HepG2 (cell line): ENCODE measurements around the gene COPS7A. TPM values are rescaled to one million over a fixed set of nuclear protein-coding genes. Genes with fewer than 3 reads are reported as not detected.

Experiments used
- ATAC-seq: fragments of 200-7000 bp; cut with Tn5 transposase; 3 replicates; pipeline ENCODE4 v1.9.1; 2020; ENCODE audit warnings: mild to moderate bottlenecking, moderate library complexity
- BruUV-seq: library from RNA; stranded (reverse); fragments of 400-500 nt; replicated peaks from 2 replicates; lab custom pipeline; 2021; lab: Mats Ljungman, UMichigan
- CTCF ChIA-PET: fragments of 300-600 bp; formaldehyde crosslinking; extraction: SDS; loops from one replicate; lab custom pipeline; 2021; ENCODE audit warnings: low total read pairs, inconsistent platforms, low intra/inter-chr PET ratio; lab: Yijun Ruan, JAX
- POLR2A ChIA-PET: fragments of 350-600 bp; sonication (Branson Sonifier 250); formaldehyde crosslinking; loops from one replicate; lab custom pipeline; 2020; ENCODE audit warnings: antibody characterized with exemption, inconsistent platforms; lab: Yijun Ruan, JAX
- DNase-seq: peaks from one replicate; pipeline ENCODE4 v3.0.0-alpha.2; 2015; ENCODE audit warnings: low spot score
- FAIRE-seq: peaks from 3 replicates; lab custom pipeline; 2011; peaks lifted over from hg19 to GRCh38; lab: Jason Lieb, UNC
- H2AFZ ChIP-seq: one replicate; pipeline ENCODE4 v1.6.1; 2011; ENCODE audit warnings: low read length, inconsistent platforms
- H3K27ac ChIP-seq: fragments of 300-600 bp; 3 replicates; pipeline ENCODE4 v1.8.0; 2011; ENCODE audit warnings: mixed run types, mild to moderate bottlenecking, mixed read lengths, low read length, inconsistent platforms; ENCODE audit not compliant: insufficient read depth; ENCODE audit errors: extremely low read length
- H3K27me3 ChIP-seq, 2 experiments: fragments of 200-600 bp in 1 of 2; 2 replicates in 1 of 2; 3 replicates in 1 of 2; pipeline versions ENCODE4 v1.6.0 to v1.8.0; 2011; ENCODE audit warnings: low read length in 2 of 2, mild to moderate bottlenecking in 2 of 2, moderate library complexity in 2 of 2, inconsistent platforms in 1 of 2; ENCODE audit not compliant: insufficient read depth in 2 of 2, control insufficient read depth in 1 of 2
- H3K36me3 ChIP-seq, 2 experiments: fragments of 200-600 bp in 1 of 2; replicated peaks in 1 of 2; 2 replicates in 1 of 2; 3 replicates in 1 of 2; pipeline versions ENCODE4 v1.5.1 to v1.8.0; 2011; ENCODE audit warnings: low read length in 2 of 2, inconsistent platforms in 1 of 2; ENCODE audit not compliant: insufficient read depth in 2 of 2, control insufficient read depth in 1 of 2
- H3K4me1 ChIP-seq: 2 replicates; pipeline ENCODE4 v1.5.1; 2012; ENCODE audit warnings: low read length, inconsistent platforms; ENCODE audit not compliant: insufficient read depth
- H3K4me2 ChIP-seq: 2 replicates; pipeline ENCODE4 v1.6.0; 2011; ENCODE audit warnings: low read depth, low read length, inconsistent platforms
- H3K4me3 ChIP-seq, 3 experiments: fragments of 200-600 bp in 1 of 3; sonication (generic), shearing (Covaris generic) in 1 of 3; replicated peaks in 1 of 3; 2 replicates each; pipeline ENCODE4 v1.5.1; 2011 to 2016; ENCODE audit warnings: low read length in 3 of 3, inconsistent platforms in 2 of 3, low read depth in 2 of 3, mild to moderate bottlenecking in 2 of 3, control low read depth in 1 of 3, mixed read lengths in 1 of 3; ENCODE audit not compliant: insufficient read depth in 1 of 3
- H3K79me2 ChIP-seq: one replicate; pipeline ENCODE4 v1.6.1; 2011; ENCODE audit warnings: low read length, inconsistent platforms; ENCODE audit not compliant: insufficient read depth
- H3K9ac ChIP-seq: 2 replicates; pipeline ENCODE4 v1.6.0; 2011; ENCODE audit warnings: mild to moderate bottlenecking, low read depth, low read length, inconsistent platforms; ENCODE audit not compliant: insufficient read depth
- H3K9me3 ChIP-seq: 2 replicates; pipeline ENCODE4 v1.5.1; 2012; ENCODE audit warnings: mild to moderate bottlenecking, low read length
- H4K20me1 ChIP-seq: 2 replicates; pipeline ENCODE4 v1.6.0; 2011; ENCODE audit warnings: inconsistent platforms, mild to moderate bottlenecking, low read length, moderate library complexity; ENCODE audit not compliant: insufficient read depth
- CTCF ChIP-seq: sonication (generic); formaldehyde crosslinking; IDR thresholded peaks from 2 replicates; pipeline ENCODE4 v1.5.0; 2020; ENCODE audit warnings: mild to moderate bottlenecking, missing genetic modification reagents, moderate library complexity
- KDM5B ChIP-seq: sonication (generic); formaldehyde crosslinking; IDR thresholded peaks from 2 replicates; pipeline ENCODE4 v1.4.0; 2020; ENCODE audit warnings: missing genetic modification reagents, mild to moderate bottlenecking, borderline replicate concordance
- MAF1 ChIP-seq: sonication (generic); formaldehyde crosslinking; IDR thresholded peaks from 2 replicates; pipeline ENCODE4 v1.5.0; 2020; ENCODE audit warnings: missing genetic modification reagents, borderline replicate concordance
- NONO ChIP-seq, 2 experiments: fragments of 450-650 bp in 1 of 2; sonication (generic) in 1 of 2; formaldehyde crosslinking in 1 of 2; IDR thresholded peaks in 1 of 2; conservative IDR thresholded peaks in 1 of 2; 2 replicates each; pipeline versions ENCODE4 v1.6.1 to v1.8.0; 2017 to 2022; ENCODE audit warnings: mild to moderate bottlenecking in 1 of 2, missing genetic modification reagents in 1 of 2, moderate library complexity in 1 of 2
- PHF8 ChIP-seq: sonication (generic); formaldehyde crosslinking; IDR thresholded peaks from 2 replicates; pipeline ENCODE4 v1.5.0; 2020; ENCODE audit warnings: missing genetic modification reagents
- RFX1 ChIP-seq: fragments of 450-650 bp; IDR thresholded peaks from 2 replicates; pipeline ENCODE4 v1.6.1; 2017
- ZKSCAN5 ChIP-seq: sonication (generic); formaldehyde crosslinking; IDR thresholded peaks from 2 replicates; pipeline ENCODE4 v1.5.1; 2020; ENCODE audit warnings: mild to moderate bottlenecking, missing genetic modification reagents
- ZNF224 ChIP-seq: sonication (generic); formaldehyde crosslinking; IDR thresholded peaks from 2 replicates; pipeline ENCODE4 v1.5.0; 2020; ENCODE audit warnings: mild to moderate bottlenecking, missing genetic modification reagents
- ZNF367 ChIP-seq: sonication (generic); formaldehyde crosslinking; IDR thresholded peaks from 2 replicates; pipeline ENCODE4 v1.4.0; 2020; ENCODE audit warnings: missing genetic modification reagents, borderline replicate concordance
- ZNF451 ChIP-seq: sonication (generic); formaldehyde crosslinking; IDR thresholded peaks from 2 replicates; pipeline ENCODE4 v1.5.0; 2020; ENCODE audit warnings: mild to moderate bottlenecking, missing genetic modification reagents
- ZNF501 ChIP-seq: sonication (generic); formaldehyde crosslinking; IDR thresholded peaks from 2 replicates; pipeline ENCODE4 v1.5.1; 2020; ENCODE audit warnings: mild to moderate bottlenecking, moderate library complexity, missing genetic modification reagents
- ZNF597 ChIP-seq: sonication (generic); formaldehyde crosslinking; IDR thresholded peaks from 2 replicates; pipeline ENCODE4 v1.5.0; 2020; ENCODE audit warnings: missing genetic modification reagents
- ZNF800 ChIP-seq: sonication (generic); formaldehyde crosslinking; IDR thresholded peaks from 2 replicates; pipeline ENCODE4 v1.4.0; 2020; ENCODE audit warnings: missing genetic modification reagents
- WGBS: methylation state at CpG from one replicate; pipeline ENCODE4 v1.1.6; 2017; ENCODE audit warnings: low lambda C conversion rate; 5-methylcytosine and 5-hydroxymethylcytosine counted together
- in situ Hi-C: cut with HindIII; loops from 2 replicates; pipeline ENCODE4 v1.10.0; 2017; ENCODE audit warnings: low pct_unique_long_range_greater_than_20kb; ENCODE audit not compliant: extremely low pct_ligation_motif_present
- intact Hi-C: fragments of 100-400 bp; cut with micrococcal nuclease; formaldehyde crosslinking; loops from one replicate; pipeline ENCODE4 v1.10.0; 2022; ENCODE audit not compliant: unreplicated experiment
- polyA plus RNA-seq, 8 experiments: library from polyadenylated mRNA; depleted of rRNA in 3 of 8; stranded (reverse) in 7 of 8; unstranded in 1 of 8; fragments of >200 nt; fragmentation: Illumina TruSeq in 4 of 8; extraction: Trizol in 4 of 8; gene quantifications; 2 replicates each; pipeline versions ENCODE4 v1.2.1 to v1.2.3, GENCODE V29; 2011 to 2016; ENCODE audit warnings: low read depth in 4 of 8, missing spikeins in 1 of 8, mixed read lengths in 1 of 8; ENCODE audit not compliant: insufficient read depth in 1 of 8
- total RNA-seq, 5 experiments: library from RNA; depleted of rRNA; stranded (reverse); fragments of >200 nt; fragmentation: Illumina TruSeq; extraction: Trizol; gene quantifications; 2 replicates each; pipeline ENCODE4 v1.2.3, GENCODE V29; 2016; ENCODE audit warnings: low read depth in 1 of 5
- TF ChIP-seq, protein P1 (sequence below): sonication (generic); formaldehyde crosslinking; IDR thresholded peaks from 2 replicates; pipeline ENCODE4 v1.4.0; 2020; ENCODE audit warnings: mild to moderate bottlenecking, missing genetic modification reagents
- TF ChIP-seq, protein P2 (sequence below): IDR thresholded peaks from 2 replicates; pipeline ENCODE4 v1.6.1; 2012; ENCODE audit warnings: inconsistent platforms

Gene COPS7A
- total and polyA plus RNA-seq, 2 of the 13 experiments (the other 11 are each of a cell fraction or from before 2014, with no cell fraction given), result 40.0 to 73.6 TPM

GRCh38 chr12:6752921-6753771 is 29.3 kb downstream of the COPS7A start, which contains the start of gene MLF2:
TSS of gene MLF2 (minus strand) at chr12:6753141. CDS start at chr12:6752334, 807 bp downstream.
- DNase-seq (peak; percentile 96), FAIRE-seq (peak; percentile 96), ATAC-seq (peak; percentile 95)
- H3K79me2 ChIP-seq, result peaks cover 21% of the 10 kb centered on the region
- H3K27me3 ChIP-seq, result no peaks in the 10 kb centered on the region
- ChIA-PET CTCF (interaction anchor here (1.1 to 4.4 kb wide), 5 partner anchors 14 to 83 kb away, joined by 3 to 54 read pairs (median 13); partner anchors contain the start of gene PTMS), POLR2A (interaction anchor here (1.0 to 3.8 kb wide), 31 partner anchors 9 to 199 kb away, joined by 3 to 162 read pairs (median 6); partner anchors contain the start of genes C12orf57, CD4, CDCA3 and COPS7A)
- 0% methylated on average over 13 of the region's 62 CpGs for WGBS
- H3K4me1 ChIP-seq, result peaks cover 28% of the 10 kb centered on the region
- H3K4me2 ChIP-seq, result peak within 1 kb of the TSS; percentile 98
- intact Hi-C loops (loop anchor here (1.0 to 2.0 kb wide), 5 partner anchors 11 to 72 kb away; partner anchors contain the start of gene ZNF384), in situ Hi-C loops (loop anchor here (5.0 kb wide), 1 partner anchor 74 kb away; the partner anchor contains the start of gene P3H3)
- peaks cover 21 to 35% of the 10 kb centered on the region in 2 experiments for H3K36me3 ChIP-seq
- H4K20me1 ChIP-seq, result 0 out of 2 replicates have a peak, but pooled peaks cover 6% of the 10 kb centered on the region
- TSS peak; percentile 94 for BruUV-seq
- peak within 1 kb of the TSS; percentile 73 to 99 (median 97) for H3K4me3 ChIP-seq
- peak within 1 kb of the TSS; percentile 96 for H3K9ac ChIP-seq
- no peak within 1 kb of the TSS for H2AFZ ChIP-seq
- no peaks in the 10 kb centered on the region for H3K9me3 ChIP-seq
- H3K27ac ChIP-seq, result peak within 1 kb of the TSS; percentile 96
- peak; percentile 82 for TF ChIP-seq ZKSCAN5
- peak; percentile 83 for TF ChIP-seq KDM5B (CRISPR knock-in tag)
- 0 out of 2 replicates have a peak, but pooled peaks have one; percentile 36 for TF ChIP-seq ZNF451
- TF ChIP-seq PHF8 (CRISPR knock-in tag), result peak; percentile 98
- peak; percentile 94 for TF ChIP-seq ZNF501
- TF ChIP-seq, protein P1, sequence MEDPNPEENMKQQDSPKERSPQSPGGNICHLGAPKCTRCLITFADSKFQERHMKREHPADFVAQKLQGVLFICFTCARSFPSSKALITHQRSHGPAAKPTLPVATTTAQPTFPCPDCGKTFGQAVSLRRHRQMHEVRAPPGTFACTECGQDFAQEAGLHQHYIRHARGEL, result 0 out of 2 replicates have a peak, but pooled peaks have one; percentile 72
- TF ChIP-seq ZNF224 (CRISPR knock-in tag), result peak; percentile 85; the same call in 1 of the 2 replicates
- TF ChIP-seq, protein P2, sequence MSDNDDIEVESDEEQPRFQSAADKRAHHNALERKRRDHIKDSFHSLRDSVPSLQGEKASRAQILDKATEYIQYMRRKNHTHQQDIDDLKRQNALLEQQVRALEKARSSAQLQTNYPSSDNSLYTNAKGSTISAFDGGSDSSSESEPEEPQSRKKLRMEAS, result peak; percentile 75; the same call in 1 of the 2 replicates
- peak; percentile 33 for TF ChIP-seq CTCF (CRISPR knock-in tag)
- TF ChIP-seq RFX1, result no peak
- no peak for TF ChIP-seq NONO (IDR thresholded peaks at IDR 0.05)
- peak; percentile 54 for TF ChIP-seq NONO (CRISPR knock-in tag; conservative IDR thresholded peaks at IDR 0.05)
- peak; percentile 51; the same call in 1 of the 2 replicates for TF ChIP-seq ZNF367 (CRISPR knock-in tag)
- TF ChIP-seq ZNF800, result no peak; the same call in 1 of the 2 replicates
- no peak for TF ChIP-seq ZNF597
- peak; percentile 32; the same call in 1 of the 2 replicates for TF ChIP-seq MAF1 (CRISPR knock-in tag)
